WERI-Rb-1 (cell line): ENCODE results near the gene MST1.

ENCODE experiments used
- DNase-seq: peaks from one replicate; pipeline ENCODE4 v3.0.0-alpha.2; 2020
- H3K27ac ChIP-seq: fragments of 250-450 bp; sonication (Bioruptor Pico); 2 replicates; pipeline ENCODE4 v1.5.1; 2020; ENCODE audit warnings: mild to moderate bottlenecking, moderate library complexity
- H3K27me3 ChIP-seq: fragments of 250-450 bp; sonication (Bioruptor Pico); 2 replicates; pipeline ENCODE4 v1.5.1; 2021; ENCODE audit warnings: mild to moderate bottlenecking, low read depth, moderate library complexity; ENCODE audit not compliant: insufficient read depth, severe bottlenecking
- H3K36me3 ChIP-seq: fragments of 250-450 bp; sonication (Bioruptor Pico); 2 replicates; pipeline ENCODE4 v1.5.1; 2020; ENCODE audit warnings: mild to moderate bottlenecking, moderate library complexity
- H3K4me3 ChIP-seq: 2 replicates; pipeline ENCODE4 v1.5.1; 2011; ENCODE audit warnings: low read depth, mild to moderate bottlenecking, control low read depth, low read length
- H3K9me3 ChIP-seq: fragments of 250-450 bp; sonication (Bioruptor Pico); 2 replicates; pipeline ENCODE4 v1.5.1; 2021; ENCODE audit warnings: mild to moderate bottlenecking, moderate library complexity; ENCODE audit not compliant: severe bottlenecking
- CTCF ChIP-seq: IDR thresholded peaks from 2 replicates; pipeline ENCODE4 v1.5.1; 2011; ENCODE audit warnings: low read depth, mild to moderate bottlenecking, control low read depth, inconsistent platforms, low read length

The MST1 gene

DNA sequence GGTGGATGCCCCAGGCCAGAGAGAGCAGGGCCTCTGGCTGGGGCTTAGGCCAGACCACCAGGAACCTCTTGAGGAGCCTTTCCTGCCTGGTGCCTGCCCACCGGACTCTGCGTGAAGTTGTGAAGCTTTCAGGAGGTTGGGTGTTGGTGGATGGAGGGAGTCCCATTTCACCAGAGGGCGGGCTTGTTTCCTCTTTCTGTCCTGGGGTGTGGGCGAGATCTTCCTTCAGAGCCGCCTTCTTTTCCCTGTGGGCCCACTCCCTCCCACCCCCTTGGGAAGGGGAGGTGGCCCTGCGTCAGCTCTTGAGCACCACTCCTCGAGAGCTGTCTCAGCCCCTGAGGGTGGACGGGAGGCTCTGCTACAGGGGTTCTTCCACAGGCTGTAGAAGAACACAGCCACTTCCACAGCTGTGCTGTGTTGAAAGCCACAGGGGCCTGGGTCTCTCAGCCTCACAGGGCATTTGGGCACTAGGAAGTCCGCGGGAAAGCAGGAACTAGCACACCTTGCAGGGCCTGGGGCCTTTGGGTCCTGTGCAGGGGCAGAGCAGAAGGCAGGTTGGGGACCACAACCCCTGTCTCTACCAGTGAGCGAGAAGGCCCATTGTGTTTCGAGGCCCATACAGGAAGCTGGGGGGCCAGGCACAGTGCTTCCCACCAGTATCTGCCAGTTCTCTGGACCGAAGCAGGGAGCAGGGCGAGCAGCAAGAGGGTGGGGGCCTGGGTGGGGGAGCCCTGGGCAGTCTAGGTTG lies 28.1 kb upstream of the MST1 start:
- no peak for TF ChIP-seq CTCF

DNA sequence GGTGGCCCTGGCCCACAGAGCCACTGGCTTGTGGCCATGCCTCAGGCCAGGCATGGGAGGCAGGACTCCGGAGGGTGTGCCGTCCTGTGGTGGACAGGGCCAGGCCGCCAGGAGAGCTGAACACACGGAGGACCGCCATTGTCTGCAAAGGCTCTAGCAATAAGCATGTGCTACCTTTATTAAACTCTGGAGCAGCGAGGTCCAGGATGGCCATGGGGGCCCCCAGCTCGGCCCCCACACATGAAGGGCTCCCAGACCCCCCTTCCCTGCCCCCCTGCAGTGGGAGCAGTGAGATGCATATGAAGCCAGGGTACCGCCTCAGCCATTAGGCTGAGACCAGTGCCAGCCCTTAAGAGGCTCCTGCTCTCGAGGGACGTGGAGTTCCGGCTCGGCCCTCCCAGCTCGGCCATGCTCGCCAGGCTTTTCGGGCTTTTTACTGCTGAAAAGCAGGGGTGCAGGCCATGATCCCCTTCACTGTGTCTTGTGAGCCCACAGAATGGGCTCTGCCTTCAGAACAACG lies 27.5 kb upstream of the MST1 start:
- peaks cover 30% of the 10 kb centered on the region for H3K36me3 ChIP-seq
- no peaks in the 10 kb centered on the region for H3K27me3 ChIP-seq

More for the DNA sequence above, 28.1 kb upstream of the MST1 start:
- no peaks in the 10 kb centered on the region for H3K27me3 ChIP-seq
- no peak overlapping the region for H3K27ac ChIP-seq
- no peak for DNase-seq
- H3K9me3 ChIP-seq, result no peaks in the 10 kb centered on the region
- H3K4me3 ChIP-seq, result no peak overlapping the region
- peaks cover 36% of the 10 kb centered on the region for H3K36me3 ChIP-seq

GRCh38 chr3:49716169-49716568 lies 26.9 kb upstream of the MST1 start:
- no peak overlapping the region for H3K4me3 ChIP-seq
- H3K27me3 ChIP-seq, result no peaks in the 10 kb centered on the region
- no peaks in the 10 kb centered on the region for H3K9me3 ChIP-seq
- peaks cover 24% of the 10 kb centered on the region for H3K36me3 ChIP-seq
- TF ChIP-seq CTCF, result no peak
- no peak for DNase-seq
- H3K27ac ChIP-seq, result no peak overlapping the region

More for the DNA sequence above, 27.5 kb upstream of the MST1 start:
- DNase-seq, result no peak
- H3K4me3 ChIP-seq, result no peak overlapping the region
- no peak overlapping the region for H3K27ac ChIP-seq
- H3K9me3 ChIP-seq, result no peaks in the 10 kb centered on the region
- no peak for TF ChIP-seq CTCF

DNA sequence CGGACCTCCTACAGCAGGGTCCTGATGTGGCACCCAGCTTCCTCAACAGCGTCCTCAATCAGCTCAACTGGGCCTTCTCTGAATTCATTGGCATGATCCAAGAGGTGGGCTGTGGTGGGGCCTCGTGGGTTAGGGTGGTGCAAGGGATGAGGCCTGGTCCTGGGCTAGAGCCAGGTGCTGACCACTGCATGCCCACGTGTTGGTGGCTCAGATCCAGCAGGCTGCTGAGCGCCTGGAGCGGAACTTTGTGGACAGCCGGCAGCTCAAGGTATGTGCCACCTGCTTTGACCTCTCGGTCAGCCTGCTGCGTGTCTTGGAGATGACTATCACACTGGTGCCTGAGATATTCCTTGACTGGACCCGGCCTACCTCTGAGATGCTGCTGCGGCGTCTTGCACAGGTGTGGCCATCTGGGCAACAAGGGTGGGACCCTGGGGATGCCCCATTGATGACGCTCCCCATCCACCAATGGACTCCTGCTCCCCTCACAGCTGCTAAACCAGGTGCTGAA lies 26.4 kb upstream of the MST1 start:
- no peaks in the 10 kb centered on the region for H3K27me3 ChIP-seq
- no peaks in the 10 kb centered on the region for H3K9me3 ChIP-seq
- no peak overlapping the region for H3K4me3 ChIP-seq
- H3K36me3 ChIP-seq, result peaks cover 19% of the 10 kb centered on the region
- DNase-seq, result no peak
- no peak for TF ChIP-seq CTCF
- no peak overlapping the region for H3K27ac ChIP-seq

GRCh38 chr3:49714728-49715550 lies 25.7 kb upstream of the MST1 start:
- Histone ChIP-seq H3K27ac (no peak overlapping the region), H3K4me3 (no peak overlapping the region), H3K36me3 (peaks cover 15% of the 10 kb centered on the region; the same call in 1 of the 2 replicates), H3K27me3 (no peaks in the 10 kb centered on the region), H3K9me3 (no peaks in the 10 kb centered on the region)
- DNase-seq, result no peak
- no peak for TF ChIP-seq CTCF
